Measurements from ENCODE around the gene AATF.

Gene AATF

GRCh38 chr17:36941265-36942010 lies 7.3 kb upstream of the AATF start:
- no peak for DNase-seq (ENCODE audit: low read depth)

DNA sequence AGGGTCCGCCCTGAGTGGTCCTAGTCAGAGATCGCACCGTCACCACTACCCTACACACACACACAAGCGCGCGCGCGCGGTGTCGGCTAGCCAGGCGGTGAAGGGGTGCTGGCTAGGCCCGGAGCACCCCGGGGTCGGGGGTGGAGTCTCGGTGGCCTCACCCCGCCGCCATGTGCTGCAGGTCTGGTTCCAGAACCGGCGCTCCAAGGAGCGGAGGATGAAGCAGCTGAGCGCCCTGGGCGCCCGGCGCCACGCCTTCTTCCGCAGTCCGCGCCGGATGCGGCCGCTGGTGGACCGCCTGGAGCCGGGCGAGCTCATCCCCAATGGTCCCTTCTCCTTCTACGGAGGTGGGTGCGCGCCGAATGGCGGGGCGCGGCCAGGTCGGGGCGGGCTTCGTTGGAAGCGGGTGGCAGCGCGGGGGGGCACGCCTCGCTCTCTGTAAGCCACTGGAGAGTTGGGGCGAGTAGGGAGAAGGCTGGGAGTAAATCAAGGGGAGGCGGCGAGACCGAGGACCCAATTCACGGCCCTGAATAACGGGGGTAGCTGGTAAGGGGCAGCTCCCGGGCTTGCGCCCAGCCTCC lies 6.6 kb upstream of the AATF start:
- DNase-seq (ENCODE audit: low read depth) = no peak

DNA sequence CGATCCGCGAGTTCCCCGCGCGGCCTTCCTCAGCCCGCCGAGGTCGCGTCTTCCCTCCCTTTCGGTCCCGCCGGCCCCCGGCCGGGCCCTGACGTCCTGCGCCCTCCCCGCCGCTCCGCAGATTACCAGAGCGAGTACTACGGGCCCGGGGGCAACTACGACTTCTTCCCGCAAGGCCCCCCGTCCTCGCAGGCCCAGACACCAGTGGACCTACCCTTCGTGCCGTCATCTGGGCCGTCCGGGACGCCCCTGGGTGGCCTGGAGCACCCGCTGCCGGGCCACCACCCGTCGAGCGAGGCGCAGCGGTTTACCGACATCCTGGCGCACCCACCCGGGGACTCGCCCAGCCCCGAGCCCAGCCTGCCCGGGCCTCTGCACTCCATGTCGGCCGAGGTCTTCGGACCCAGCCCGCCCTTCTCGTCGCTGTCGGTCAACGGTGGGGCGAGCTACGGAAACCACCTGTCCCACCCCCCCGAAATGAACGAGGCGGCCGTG lies 6.1 kb upstream of the AATF start:
- no peak for DNase-seq (ENCODE audit: low read depth)

- no peak for DNase-seq (ENCODE audit: low read depth)
Measured at GRCh38 chr17:36943250-36944191, 5.2 kb upstream of the AATF start.

GRCh38 chr17:36944553-36944952 lies 4.2 kb upstream of the AATF start:
- no peak for DNase-seq (ENCODE audit: low read depth)

DNA sequence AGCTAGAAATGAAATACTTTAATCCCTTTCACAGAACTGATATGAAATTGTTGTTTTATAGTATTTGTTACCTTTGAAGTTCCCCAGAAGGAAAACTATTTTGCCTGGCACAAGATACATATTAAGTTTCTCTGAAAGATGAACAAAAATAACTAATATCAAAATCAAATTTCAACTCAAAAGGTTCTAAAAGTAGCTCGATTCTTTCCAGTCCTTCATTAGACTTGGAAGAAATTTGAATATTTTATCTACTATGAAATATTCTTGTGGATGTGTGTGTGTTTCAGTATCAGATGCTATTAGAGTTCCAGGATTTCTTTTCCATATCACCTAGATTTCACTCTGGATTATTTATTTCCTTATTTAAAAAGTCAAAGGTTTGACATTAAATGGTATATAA lies 3.6 kb upstream of the AATF start:
- DNase-seq (ENCODE audit: low read depth) = no peak

DNA sequence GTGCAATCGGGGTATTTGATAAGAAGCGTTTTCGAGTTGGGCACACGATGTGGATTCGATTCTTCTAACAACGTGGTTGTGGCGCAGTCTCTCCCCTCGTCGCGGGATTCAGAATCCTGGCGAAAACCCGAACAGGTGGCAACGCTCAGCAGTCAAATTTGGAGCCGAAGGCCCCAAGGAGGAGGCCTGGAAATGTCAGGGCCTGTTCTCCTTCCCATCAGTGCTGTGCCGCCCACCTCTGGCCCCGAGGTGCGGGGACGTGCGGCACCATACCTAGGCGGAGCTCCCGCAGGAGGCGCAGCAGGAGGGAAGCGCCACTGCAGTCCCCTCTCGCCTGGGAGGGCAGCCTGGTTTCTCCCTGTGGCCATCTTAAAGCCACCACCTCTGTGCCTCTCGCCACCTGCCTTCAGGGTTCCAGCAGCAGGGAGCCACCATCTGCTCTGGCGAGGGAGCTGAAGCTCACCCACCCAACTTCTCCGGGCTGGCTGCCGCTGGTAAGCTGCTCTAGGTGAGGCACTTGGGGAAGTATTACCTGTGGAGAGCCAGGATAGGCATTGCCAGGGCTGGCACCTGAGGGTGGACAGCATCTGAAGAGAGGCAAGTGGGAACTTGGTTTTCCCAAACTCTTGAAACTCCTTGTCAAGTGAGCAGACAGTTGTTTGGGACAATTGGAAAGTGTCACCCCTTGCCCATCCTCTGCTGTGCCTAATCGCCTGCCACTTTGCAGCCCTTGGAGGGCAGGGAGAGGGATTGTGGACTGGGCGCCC lies 2.6 kb upstream of the AATF start:
- DNase-seq (ENCODE audit: low read depth) = no peak

GRCh38 chr17:36946726-36947091 lies 2.0 kb upstream of the AATF start:
- no peak for DNase-seq (ENCODE audit: low read depth)

- DNase-seq (ENCODE audit: low read depth) = no peak
Measured at GRCh38 chr17:36947922-36948716, 635 bp upstream of the AATF start.

GRCh38 chr17:36949461-36949927 lies 740 bp downstream of the AATF start:
- DNase-seq (ENCODE audit: low read depth) = peak; percentile 55

GRCh38 chr17:36950027-36950426 lies 1.3 kb downstream of the AATF start:
- no peak for DNase-seq (ENCODE audit: low read depth)

DNA sequence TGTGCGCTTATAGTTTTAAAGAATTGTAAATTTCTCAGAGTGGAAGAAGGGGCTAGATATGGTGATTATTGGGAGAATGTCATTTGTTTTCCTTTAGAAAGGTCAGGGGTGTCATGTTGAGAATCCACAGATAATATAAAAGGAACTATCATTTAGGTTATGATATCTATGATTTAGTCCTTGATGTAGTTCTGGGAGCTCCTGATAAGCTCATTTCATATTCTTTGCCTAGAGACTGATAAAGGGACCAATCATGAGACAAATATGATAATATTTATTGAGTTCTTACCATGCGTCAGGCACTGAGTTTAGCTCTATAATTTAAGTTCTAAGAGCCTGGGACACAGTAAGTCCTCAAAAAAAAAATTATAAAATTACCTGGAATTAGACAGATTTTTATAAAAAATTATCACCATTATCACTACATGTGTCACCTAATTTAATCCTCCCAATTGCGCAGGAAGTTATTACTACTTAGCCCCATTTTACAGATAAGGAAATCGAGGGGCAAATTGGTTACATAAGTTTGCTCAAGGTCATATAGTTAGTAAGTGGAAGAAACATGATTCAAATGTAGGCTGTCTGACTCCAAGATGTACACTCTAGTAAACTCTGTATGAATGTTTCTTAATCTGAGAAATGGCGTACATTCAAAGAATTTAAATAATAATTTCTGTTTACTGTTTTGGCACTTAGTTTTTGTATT lies 2.5 kb downstream of the AATF start:
- no peak for DNase-seq (ENCODE audit: low read depth)

GRCh38 chr17:36971508-36971907 lies 22.8 kb downstream of the AATF start:
- DNase-seq (ENCODE audit: low read depth) = no peak

- peak; percentile 30 for DNase-seq (ENCODE audit: low read depth)
Measured at GRCh38 chr17:36972186-36972700, 23.5 kb downstream of the AATF start.

- DNase-seq (ENCODE audit: low read depth) = no peak
Measured at GRCh38 chr17:36972905-36973304, 24.2 kb downstream of the AATF start.

- no peak for DNase-seq (ENCODE audit: low read depth)
Measured at GRCh38 chr17:36975922-36976515, 27.3 kb downstream of the AATF start.

DNA sequence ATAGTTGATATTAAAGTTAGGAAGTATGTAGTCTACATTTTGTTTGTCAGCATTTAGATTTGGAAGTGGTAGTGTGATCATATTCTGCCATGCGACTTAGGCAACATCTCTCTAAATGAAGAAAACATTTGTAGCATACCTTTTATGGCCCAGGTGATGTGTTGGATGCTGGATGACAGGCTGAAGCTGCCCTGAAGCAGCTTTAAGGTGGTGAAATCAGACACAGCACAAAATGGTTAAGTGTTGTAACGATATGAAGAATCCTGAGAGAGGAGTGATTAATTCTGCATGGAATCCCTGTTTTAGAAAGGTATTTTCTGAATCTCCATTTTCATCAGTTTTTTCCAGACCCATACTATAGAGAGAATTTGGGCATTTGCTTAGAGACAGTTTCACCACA lies 28.3 kb downstream of the AATF start:
- DNase-seq (ENCODE audit: low read depth) = no peak

DNA sequence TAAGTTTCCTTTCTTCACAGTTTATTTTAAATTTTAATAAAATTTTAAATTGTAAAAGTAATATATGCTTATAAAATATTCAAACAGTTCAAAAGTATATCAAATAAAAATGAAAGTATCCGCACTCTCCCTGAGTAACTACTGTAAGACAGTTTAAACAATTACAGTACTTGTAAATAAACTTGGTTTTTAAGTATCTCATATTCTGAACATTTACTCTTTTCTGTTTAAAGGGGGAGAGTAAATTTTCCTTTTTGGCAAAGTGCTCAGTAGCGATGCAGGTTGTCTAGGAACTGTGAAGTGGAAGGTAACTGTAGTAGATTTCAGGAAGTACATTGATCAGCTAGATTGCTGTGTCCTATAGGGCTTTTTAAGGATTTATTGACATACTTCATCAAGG lies 28.8 kb downstream of the AATF start:
- no peak for DNase-seq (ENCODE audit: low read depth)

GRCh38 chr17:36978810-36979564 lies 30.2 kb downstream of the AATF start:
- peak; percentile 50 for DNase-seq (ENCODE audit: low read depth)

Data from amniotic epithelial cell (primary cell).